K562 (cell line): ENCODE data around the gene PSMD4. TPM values are rescaled to one million over a fixed set of nuclear protein-coding genes. Genes with fewer than 3 reads are reported as not detected.

Source experiments
- ATAC-seq: fragments of 200-7000 bp; cut with Tn5 transposase; 3 replicates; pipeline ENCODE4 v1.9.1; 2020; ENCODE audit warnings: moderate library complexity
- BruUV-seq: library from RNA; stranded (reverse); fragments of 400-500 nt; replicated peaks from 2 replicates; lab custom pipeline; 2021; lab: Mats Ljungman, UMichigan
- CTCF ChIA-PET: fragments of 300-600 bp; formaldehyde crosslinking; extraction: SDS; loops from one replicate; lab custom pipeline; 2021; ENCODE audit warnings: low intra/inter-chr PET ratio; lab: Yijun Ruan, JAX
- POLR2A ChIA-PET: fragments of 300-600, 350-650 bp; sonication (Branson Sonifier 250); formaldehyde crosslinking; extraction: SDS; loops from one replicate; lab custom pipeline; 2021; ENCODE audit warnings: antibody characterized with exemption, inconsistent platforms; lab: Yijun Ruan, JAX
- DNase-seq, 4 experiments: peaks; one replicate each; pipeline versions ENCODE4 v3.0.0 to v3.0.0-alpha.2; 2011 to 2018; ENCODE audit warnings: low spot score in 3 of 4, mixed read lengths in 3 of 4; ENCODE audit errors: extremely low read depth in 1 of 4
- FAIRE-seq: peaks from 2 replicates; lab custom pipeline; 2011; peaks lifted over from hg19 to GRCh38; lab: Jason Lieb, UNC
- H2AFZ ChIP-seq: 2 replicates; pipeline ENCODE4 v1.6.0; 2011; ENCODE audit warnings: low read depth, low read length, control low read depth, inconsistent platforms
- H3K27ac ChIP-seq: fragments of 200-600 bp; 3 replicates; pipeline ENCODE4 v1.8.0; 2011; ENCODE audit warnings: low read depth, mild to moderate bottlenecking, control low read depth, inconsistent platforms, low read length, moderate library complexity, mixed read lengths; ENCODE audit errors: extremely low read depth
- H3K27me3 ChIP-seq, 2 experiments: fragments of 300-600 bp in 1 of 2; 2 replicates in 1 of 2; 3 replicates in 1 of 2; pipeline versions ENCODE4 v1.6.0 to v1.8.0; 2011; ENCODE audit warnings: inconsistent platforms in 2 of 2, low read length in 2 of 2, mild to moderate bottlenecking in 1 of 2, mixed read lengths in 1 of 2, moderate library complexity in 1 of 2; ENCODE audit not compliant: control insufficient read depth in 2 of 2, insufficient read depth in 2 of 2
- H3K36me3 ChIP-seq: fragments of 300-600 bp; 3 replicates; pipeline ENCODE4 v1.8.0; 2011; ENCODE audit warnings: mild to moderate bottlenecking, low read length, inconsistent platforms; ENCODE audit not compliant: control insufficient read depth, insufficient read depth
- H3K4me1 ChIP-seq, 2 experiments: fragments of 200-600 bp in 1 of 2; replicated peaks in 1 of 2; 2 replicates in 1 of 2; 3 replicates in 1 of 2; pipeline versions ENCODE4 v1.5.1 to v1.8.0; 2011; ENCODE audit warnings: inconsistent platforms in 2 of 2, low read length in 2 of 2, mild to moderate bottlenecking in 1 of 2, mixed read lengths in 1 of 2, moderate library complexity in 1 of 2; ENCODE audit not compliant: control insufficient read depth in 2 of 2, insufficient read depth in 2 of 2
- H3K4me2 ChIP-seq: 2 replicates; pipeline ENCODE4 v1.6.1; 2011; ENCODE audit warnings: low read length, control low read depth, inconsistent platforms, mixed read lengths; ENCODE audit not compliant: insufficient read depth
- H3K4me3 ChIP-seq: fragments of 200-600 bp; sonication (generic), shearing (Covaris generic); 2 replicates; pipeline ENCODE4 v1.5.1; 2016; ENCODE audit warnings: control low read depth, inconsistent platforms
- H3K79me2 ChIP-seq: fragments of 200-600 bp; 3 replicates; pipeline ENCODE4 v1.8.0; 2011; ENCODE audit warnings: low read length, inconsistent platforms; ENCODE audit not compliant: control insufficient read depth, insufficient read depth
- H3K9ac ChIP-seq, 2 experiments: 2 replicates each; pipeline versions ENCODE4 v1.6.0 to v1.6.1; 2011; ENCODE audit warnings: low read depth in 2 of 2, low read length in 2 of 2, control low read depth in 1 of 2, inconsistent platforms in 1 of 2, mild to moderate bottlenecking in 1 of 2, mixed read lengths in 1 of 2; ENCODE audit not compliant: insufficient read depth in 1 of 2
- H3K9me1 ChIP-seq: one replicate; pipeline ENCODE4 v1.6.0; 2011; ENCODE audit warnings: inconsistent platforms, mild to moderate bottlenecking, low read length, moderate library complexity; ENCODE audit not compliant: control insufficient read depth, insufficient read depth
- H3K9me3 ChIP-seq: replicated peaks from 2 replicates; pipeline ENCODE4 v1.5.1; 2011; ENCODE audit warnings: low read depth, low read length, inconsistent platforms; ENCODE audit not compliant: control insufficient read depth, insufficient read depth
- H4K20me1 ChIP-seq: replicated peaks from 2 replicates; pipeline ENCODE4 v1.6.1; 2011; ENCODE audit warnings: low read length, inconsistent platforms, mixed read lengths; ENCODE audit not compliant: control insufficient read depth, insufficient read depth
- C11orf30 ChIP-seq: fragments of 450-650 bp; IDR thresholded peaks from 2 replicates; pipeline ENCODE4 v1.6.1; 2016; ENCODE audit warnings: low read depth, mild to moderate bottlenecking
- ELF2 ChIP-seq: fragments of 250-450 bp; sonication (Bioruptor Pico); IDR thresholded peaks from 2 replicates; pipeline ENCODE4 v1.5.0; 2021; ENCODE audit warnings: mild to moderate bottlenecking
- GTF2A2 ChIP-seq: IDR thresholded peaks from 2 replicates; pipeline ENCODE4 v1.6.1; 2016; ENCODE audit warnings: mild to moderate bottlenecking, missing genetic modification characterization, missing compliant biosample characterization
- MYBL2 ChIP-seq, 2 experiments: fragments of 450-650 bp in 1 of 2; sonication (generic) in 1 of 2; formaldehyde crosslinking in 1 of 2; IDR thresholded peaks; 2 replicates each; pipeline versions ENCODE4 v1.6.1 to v1.8.1; 2017 to 2022; ENCODE audit warnings: borderline replicate concordance in 1 of 2, inconsistent platforms in 1 of 2, low read depth in 1 of 2, mild to moderate bottlenecking in 1 of 2, missing genetic modification reagents in 1 of 2, moderate library complexity in 1 of 2
- NBN ChIP-seq: fragments of 450-650 bp; IDR thresholded peaks from 2 replicates; pipeline ENCODE4 v1.6.1; 2016; ENCODE audit warnings: low read depth, mild to moderate bottlenecking
- NCOA1 ChIP-seq: fragments of 450-650 bp; IDR thresholded peaks from 2 replicates; pipeline ENCODE4 v1.6.1; 2016; ENCODE audit warnings: low read depth
- NR3C1 ChIP-seq: sonication (generic); formaldehyde crosslinking; IDR thresholded peaks from 2 replicates; pipeline ENCODE4 v1.8.1; 2022; ENCODE audit warnings: missing genetic modification reagents
- PHF20 ChIP-seq: fragments of 450-650 bp; IDR thresholded peaks from 2 replicates; pipeline ENCODE4 v1.6.1; 2018; ENCODE audit not compliant: partially characterized antibody
- SIRT6 ChIP-seq: IDR thresholded peaks from one replicate; pipeline ENCODE4 v1.6.1; 2012; ENCODE audit warnings: low read depth, mild to moderate bottlenecking, control low read depth, inconsistent platforms, low read length, moderate library complexity
- SMAD1 ChIP-seq: fragments of 150-350 bp; IDR thresholded peaks from 2 replicates; pipeline ENCODE4 v1.6.1; 2014; ENCODE audit warnings: low read length, low read depth; ENCODE audit not compliant: partially characterized antibody
- TBP ChIP-seq: optimal IDR thresholded peaks from 2 replicates; pipeline ENCODE3; 2011; ENCODE audit warnings: low read depth, low read length, improper control_type of control experiment
- ZFP1 ChIP-seq: fragments of 450-650 bp; formaldehyde crosslinking; IDR thresholded peaks from 2 replicates; pipeline ENCODE4 v1.4.0; 2020; ENCODE audit warnings: mild to moderate bottlenecking, mixed read lengths
- ZNF140 ChIP-seq: fragments of 250-450 bp; sonication (Bioruptor Pico); IDR thresholded peaks from 2 replicates; pipeline ENCODE4 v1.8.0; 2021; ENCODE audit warnings: moderate library complexity, mild to moderate bottlenecking, inconsistent platforms
- WGBS: fragments of 100-300 bp; shearing (Covaris generic); methylation state at CpG from one replicate; pipeline ENCODE4 v1.1.6; 2016; ENCODE audit warnings: low coverage, mixed read lengths; ENCODE audit not compliant: insufficient coverage; ENCODE audit errors: missing lambda C conversion rate; 5-methylcytosine and 5-hydroxymethylcytosine counted together
- in situ Hi-C: fragments of 300-500 bp; cut with MboI; formaldehyde crosslinking; loops from 4 replicates; pipeline ENCODE4 v1.15.0; 2018; ENCODE audit warnings: inconsistent platforms, mixed read lengths
- intact Hi-C: fragments of 100-400 bp; cut with micrococcal nuclease; formaldehyde crosslinking; loops from 2 replicates; pipeline ENCODE4 v1.14.2; 2022
- polyA plus RNA-seq, 8 experiments: library from polyadenylated mRNA; depleted of rRNA in 4 of 8; stranded (reverse) in 5 of 8; unstranded in 3 of 8; fragments of >200 nt; fragmentation: Nextera tagmentation in 2 of 8; fragmentation: Illumina TruSeq in 1 of 8; extraction: Ambion mirVana in 2 of 8; extraction: Trizol in 1 of 8; gene quantifications; 2 replicates each; pipeline versions ENCODE4 v1.2.1 to v1.2.3, GENCODE V29; 2011 to 2014; ENCODE audit warnings: inconsistent platforms in 1 of 8, missing spikeins in 1 of 8
- total RNA-seq, 7 experiments: library from RNA; depleted of rRNA in 6 of 7; stranded (reverse); fragments of >200 nt in 6 of 7; fragmentation: Illumina TruSeq in 2 of 7; extraction: Trizol in 2 of 7; gene quantifications; 2 replicates each; pipeline versions ENCODE4 v1.2.1 to v1.2.3, GENCODE V29; 2011 to 2021; ENCODE audit warnings: low replicate concordance in 1 of 7
- TF ChIP-seq, protein P1 (sequence below): fragments of 250-450 bp; sonication (Bioruptor Pico); IDR thresholded peaks from 2 replicates; pipeline ENCODE4 v1.9.0; 2021; ENCODE audit warnings: mild to moderate bottlenecking, inconsistent platforms
- TF ChIP-seq, protein P2 (sequence below): fragments of 450-650 bp; IDR thresholded peaks from 2 replicates; pipeline ENCODE4 v1.6.1; 2014; ENCODE audit warnings: low read depth, mild to moderate bottlenecking, moderate library complexity, borderline replicate concordance
- TF ChIP-seq, protein P3 (sequence below), 3 experiments: fragments of 200-800 bp in 1 of 3; sonication (Bioruptor generic) in 1 of 3; sonication (generic) in 1 of 3; formaldehyde crosslinking in 1 of 3; IDR thresholded peaks; 2 replicates each; pipeline versions ENCODE4 v1.6.1 to v1.8.0; 2016 to 2022; ENCODE audit warnings: mild to moderate bottlenecking in 2 of 3, missing compliant biosample characterization in 2 of 3, missing genetic modification characterization in 2 of 3, missing genetic modification reagents in 1 of 3

PSMD4 gene
- total and polyA plus RNA-seq, 9 of the 15 experiments (the other 6 are each of a cell fraction or from before 2014, with no cell fraction given), result 194 to 353 (median 295) TPM

DNA sequence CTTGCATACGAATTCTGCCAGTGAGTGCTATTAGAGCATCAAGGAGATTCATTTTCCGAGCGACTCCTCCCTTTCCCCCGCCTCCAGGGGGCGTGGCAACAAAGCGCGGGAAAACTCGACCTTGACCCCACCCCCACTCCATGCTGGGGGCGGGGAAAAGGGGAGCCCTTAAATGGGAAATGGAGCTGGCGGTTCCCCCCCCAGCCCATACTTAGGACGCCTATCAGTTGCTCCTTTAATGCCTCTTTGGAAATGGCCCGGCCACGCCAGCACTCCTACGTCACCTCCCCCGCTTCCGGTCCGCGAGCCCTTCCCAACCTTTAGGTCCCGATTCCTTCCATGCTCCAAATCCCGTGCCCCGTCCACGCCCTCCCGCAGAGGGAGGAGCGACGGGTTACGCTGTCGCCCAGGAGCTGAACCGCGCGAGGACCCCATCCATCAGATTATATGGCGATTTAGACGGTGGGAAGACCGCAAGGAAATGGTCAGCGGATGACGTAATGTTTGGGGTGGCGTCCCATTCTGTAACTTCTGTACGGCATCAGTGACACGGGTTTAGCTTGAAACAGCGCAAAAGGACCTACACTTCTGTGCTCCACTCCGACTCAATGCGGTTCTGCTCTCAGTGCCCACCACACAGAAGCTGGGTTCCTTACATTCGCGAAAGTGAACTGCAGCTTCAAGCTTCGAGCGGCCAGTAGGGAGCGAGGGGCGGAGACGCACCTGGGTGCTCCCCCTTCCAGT, 26.9 kb downstream of the PSMD4 start:
- Histone ChIP-seq H3K4me3 (peak overlapping the region; percentile 67), H4K20me1 (peaks cover 8% of the 10 kb centered on the region; the same call in 1 of the 2 replicates), H3K4me2 (peak overlapping the region; percentile 100), H3K9ac (peak overlapping the region; percentile 93 to 99), H3K4me1 (peaks cover 29 to 33% of the 10 kb centered on the region in 2 experiments), H3K27me3 (no peaks in the 10 kb centered on the region), H3K36me3 (peaks cover 22% of the 10 kb centered on the region; the same call in 2 of the 3 replicates), H3K27ac (peak overlapping the region; percentile 99), H3K9me3 (no peaks in the 10 kb centered on the region), H3K9me1 (peaks cover 2% of the 10 kb centered on the region), H2AFZ (peak overlapping the region; percentile 99), H3K79me2 (peaks cover 28% of the 10 kb centered on the region)
- DNase-seq (peak; percentile 91 to 98 (median 94)), FAIRE-seq (no peak), ATAC-seq (peak; percentile 63)
- ChIA-PET CTCF (interaction anchor here (0.6 to 0.8 kb wide), 2 partner anchors 59 to 1097 kb away, joined by 3 read pairs; no protein-coding TSS in a partner anchor), POLR2A (interaction anchor here (0.6 to 3.7 kb wide), 38 partner anchors 9 to 680 kb away, joined by 3 to 29 read pairs (median 4); partner anchors contain the start of genes MINDY1, PI4KB, PSMB4 and PSMD4)
- intact Hi-C loops (loop anchor here (2.0 to 10.0 kb wide), 2 partner anchors 27 to 63 kb away; partner anchors contain the start of genes PSMD4 and RFX5), in situ Hi-C loops (no loop called here)
- BruUV-seq, result TSS peak; percentile 91
- 2% methylated on average over 46 of the region's 48 CpGs for WGBS
- TF ChIP-seq GTF2A2 (no peak), NCOA1 (peak; percentile 97), ZNF140 (CRISPR knock-in tag) (no peak), NR3C1 (CRISPR knock-in tag) (no peak), PHF20 (no peak), ELF2 (CRISPR knock-in tag) (peak; percentile 83), ZFP1 (CRISPR knock-in tag) (no peak), MYBL2 (IDR thresholded peaks at IDR 0.05; ENCODE audit: low read depth) (no peak), MYBL2 (CRISPR knock-in tag; IDR thresholded peaks at IDR 0.05; ENCODE audit: borderline replicate concordance) (no peak), TBP (peak; percentile 93), SMAD1 (peak; percentile 7), C11orf30 (peak; percentile 36; the same call in 1 of the 2 replicates), SIRT6 (no peak), NBN (peak; percentile 97)
- TF ChIP-seq, protein P1, sequence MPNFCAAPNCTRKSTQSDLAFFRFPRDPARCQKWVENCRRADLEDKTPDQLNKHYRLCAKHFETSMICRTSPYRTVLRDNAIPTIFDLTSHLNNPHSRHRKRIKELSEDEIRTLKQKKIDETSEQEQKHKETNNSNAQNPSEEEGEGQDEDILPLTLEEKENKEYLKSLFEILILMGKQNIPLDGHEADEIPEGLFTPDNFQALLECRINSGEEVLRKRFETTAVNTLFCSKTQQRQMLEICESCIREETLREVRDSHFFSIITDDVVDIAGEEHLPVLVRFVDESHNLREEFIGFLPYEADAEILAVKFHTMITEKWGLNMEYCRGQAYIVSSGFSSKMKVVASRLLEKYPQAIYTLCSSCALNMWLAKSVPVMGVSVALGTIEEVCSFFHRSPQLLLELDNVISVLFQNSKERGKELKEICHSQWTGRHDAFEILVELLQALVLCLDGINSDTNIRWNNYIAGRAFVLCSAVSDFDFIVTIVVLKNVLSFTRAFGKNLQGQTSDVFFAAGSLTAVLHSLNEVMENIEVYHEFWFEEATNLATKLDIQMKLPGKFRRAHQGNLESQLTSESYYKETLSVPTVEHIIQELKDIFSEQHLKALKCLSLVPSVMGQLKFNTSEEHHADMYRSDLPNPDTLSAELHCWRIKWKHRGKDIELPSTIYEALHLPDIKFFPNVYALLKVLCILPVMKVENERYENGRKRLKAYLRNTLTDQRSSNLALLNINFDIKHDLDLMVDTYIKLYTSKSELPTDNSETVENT (CRISPR knock-in tag), result no peak
- TF ChIP-seq, protein P2, sequence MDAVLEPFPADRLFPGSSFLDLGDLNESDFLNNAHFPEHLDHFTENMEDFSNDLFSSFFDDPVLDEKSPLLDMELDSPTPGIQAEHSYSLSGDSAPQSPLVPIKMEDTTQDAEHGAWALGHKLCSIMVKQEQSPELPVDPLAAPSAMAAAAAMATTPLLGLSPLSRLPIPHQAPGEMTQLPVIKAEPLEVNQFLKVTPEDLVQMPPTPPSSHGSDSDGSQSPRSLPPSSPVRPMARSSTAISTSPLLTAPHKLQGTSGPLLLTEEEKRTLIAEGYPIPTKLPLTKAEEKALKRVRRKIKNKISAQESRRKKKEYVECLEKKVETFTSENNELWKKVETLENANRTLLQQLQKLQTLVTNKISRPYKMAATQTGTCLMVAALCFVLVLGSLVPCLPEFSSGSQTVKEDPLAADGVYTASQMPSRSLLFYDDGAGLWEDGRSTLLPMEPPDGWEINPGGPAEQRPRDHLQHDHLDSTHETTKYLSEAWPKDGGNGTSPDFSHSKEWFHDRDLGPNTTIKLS, result peak; percentile 98
- TF ChIP-seq, protein P3, sequence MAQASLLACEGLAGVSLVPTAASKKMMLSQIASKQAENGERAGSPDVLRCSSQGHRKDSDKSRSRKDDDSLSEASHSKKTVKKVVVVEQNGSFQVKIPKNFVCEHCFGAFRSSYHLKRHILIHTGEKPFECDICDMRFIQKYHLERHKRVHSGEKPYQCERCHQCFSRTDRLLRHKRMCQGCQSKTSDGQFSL (CRISPR knock-in tag; IDR thresholded peaks at IDR 0.05), result peak; percentile 100
- TF ChIP-seq, protein P3 (tag; IDR thresholded peaks at IDR 0.05), result peak in 1 of 2 experiments; percentile 99; a peak in 2 of 4 replicates
